Loucy (cell line): ENCODE data around the gene CMTM3.
"Not testable (repeated sequence)": the region's sequence is repeated elsewhere in the genome, so short reads cannot be mapped to it uniquely, and the experiment has no call there.

Source experiments
- H2AFZ ChIP-seq: fragments of 200-600 bp; sonication (generic); 2 replicates; pipeline ENCODE4 v1.6.0; 2016; ENCODE audit warnings: antibody characterized with exemption, mild to moderate bottlenecking, low read length, moderate library complexity
- H3F3A ChIP-seq: fragments of 200-600 bp; 2 replicates; pipeline ENCODE4 v1.6.0; 2016; ENCODE audit warnings: antibody characterized with exemption, low read depth, mild to moderate bottlenecking
- H3K27me3 ChIP-seq: fragments of 200-600 bp; sonication (generic); 2 replicates; pipeline ENCODE4 v1.6.1; 2014; ENCODE audit warnings: low read length, mild to moderate bottlenecking; ENCODE audit not compliant: insufficient read depth, poor library complexity, severe bottlenecking
- H3K36me3 ChIP-seq: fragments of 200-600 bp; sonication (generic); 2 replicates; pipeline ENCODE4 v1.6.1; 2016; ENCODE audit warnings: low read length; ENCODE audit not compliant: insufficient read depth
- H3K4me1 ChIP-seq: fragments of 200-600 bp; sonication (generic); 2 replicates; pipeline ENCODE4 v1.5.1; 2014; ENCODE audit warnings: low read length, mild to moderate bottlenecking; ENCODE audit not compliant: insufficient read depth, poor library complexity, severe bottlenecking
- H3K4me2 ChIP-seq: fragments of 200-600 bp; sonication (generic); 2 replicates; pipeline ENCODE4 v1.6.0; 2014; ENCODE audit warnings: antibody characterized with exemption, low read length, low read depth, mild to moderate bottlenecking; ENCODE audit not compliant: poor library complexity, severe bottlenecking
- H3K4me3 ChIP-seq: fragments of 200-600 bp; sonication (generic); 2 replicates; pipeline ENCODE4 v1.5.1; 2014; ENCODE audit warnings: low read length, mild to moderate bottlenecking, mixed read lengths; ENCODE audit not compliant: poor library complexity, severe bottlenecking
- H3K79me2 ChIP-seq: fragments of 200-600 bp; sonication (generic); 2 replicates; pipeline ENCODE4 v1.6.1; 2014; ENCODE audit warnings: low read length; ENCODE audit not compliant: insufficient read depth
- H3K9ac ChIP-seq: fragments of 200-600 bp; sonication (generic); 2 replicates; pipeline ENCODE4 v1.6.0; 2014; ENCODE audit warnings: mild to moderate bottlenecking, low read depth, low read length, moderate library complexity; ENCODE audit not compliant: poor library complexity, severe bottlenecking
- H3K9me2 ChIP-seq: fragments of 200-600 bp; sonication (generic); replicated peaks from 2 replicates; pipeline ENCODE4 v1.6.1; 2016; ENCODE audit warnings: low read depth, low read length, mixed read lengths
- H3K9me3 ChIP-seq: fragments of 200-600 bp; sonication (generic); 2 replicates; pipeline ENCODE4 v1.6.1; 2014; ENCODE audit warnings: mild to moderate bottlenecking, antibody characterized with exemption, low read length, low read depth; ENCODE audit not compliant: insufficient read depth
- H4K20me1 ChIP-seq: fragments of 200-600 bp; sonication (generic); 2 replicates; pipeline ENCODE4 v1.6.0; 2014; ENCODE audit warnings: antibody characterized with exemption, low read length, mild to moderate bottlenecking; ENCODE audit not compliant: insufficient read depth, poor library complexity, severe bottlenecking
- EZH2phosphoT487 ChIP-seq: fragments of 200-600 bp; IDR thresholded peaks from 2 replicates; pipeline ENCODE4 v1.6.1; 2018; ENCODE audit warnings: antibody characterized with exemption, mild to moderate bottlenecking, moderate library complexity, borderline replicate concordance
- TF ChIP-seq, protein P1 (sequence below): fragments of 200-600 bp; sonication (generic); conservative IDR thresholded peaks from 2 replicates; pipeline ENCODE4 v1.5.1; 2014; ENCODE audit warnings: mild to moderate bottlenecking, antibody characterized with exemption, low read length

The CMTM3 gene

DNA sequence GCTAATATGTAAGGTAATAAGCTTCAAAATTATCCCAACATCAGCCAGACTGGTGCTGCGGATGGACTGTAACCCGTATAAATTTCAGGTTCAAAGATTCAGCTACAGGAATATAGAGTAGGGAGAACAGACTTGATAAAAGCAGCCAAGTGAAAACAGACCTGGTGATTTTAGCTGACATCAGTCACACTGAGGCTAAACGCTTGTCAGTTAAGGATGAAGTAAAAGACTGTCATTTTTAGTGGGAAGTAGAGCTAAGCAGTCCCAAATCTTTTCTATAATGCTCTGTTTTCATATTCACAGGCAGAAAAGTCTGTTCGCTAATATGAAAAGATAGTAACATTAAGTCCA is 56.7 kb downstream of the CMTM3 start:
- Histone ChIP-seq H2AFZ (no peak overlapping the region), H3K4me2 (no peak overlapping the region), H4K20me1 (no peaks in the 10 kb centered on the region), H3K4me3 (no peak overlapping the region), H3K9me3 (no peaks in the 10 kb centered on the region), H3K27me3 (no peaks in the 10 kb centered on the region), H3F3A (no peaks in the 10 kb centered on the region), H3K4me1 (peaks cover 6% of the 10 kb centered on the region), H3K79me2 (no peaks in the 10 kb centered on the region), H3K9me2 (no peaks in the 10 kb centered on the region), H3K9ac (no peak overlapping the region), H3K36me3 (no peaks in the 10 kb centered on the region)
- TF ChIP-seq, protein P1, sequence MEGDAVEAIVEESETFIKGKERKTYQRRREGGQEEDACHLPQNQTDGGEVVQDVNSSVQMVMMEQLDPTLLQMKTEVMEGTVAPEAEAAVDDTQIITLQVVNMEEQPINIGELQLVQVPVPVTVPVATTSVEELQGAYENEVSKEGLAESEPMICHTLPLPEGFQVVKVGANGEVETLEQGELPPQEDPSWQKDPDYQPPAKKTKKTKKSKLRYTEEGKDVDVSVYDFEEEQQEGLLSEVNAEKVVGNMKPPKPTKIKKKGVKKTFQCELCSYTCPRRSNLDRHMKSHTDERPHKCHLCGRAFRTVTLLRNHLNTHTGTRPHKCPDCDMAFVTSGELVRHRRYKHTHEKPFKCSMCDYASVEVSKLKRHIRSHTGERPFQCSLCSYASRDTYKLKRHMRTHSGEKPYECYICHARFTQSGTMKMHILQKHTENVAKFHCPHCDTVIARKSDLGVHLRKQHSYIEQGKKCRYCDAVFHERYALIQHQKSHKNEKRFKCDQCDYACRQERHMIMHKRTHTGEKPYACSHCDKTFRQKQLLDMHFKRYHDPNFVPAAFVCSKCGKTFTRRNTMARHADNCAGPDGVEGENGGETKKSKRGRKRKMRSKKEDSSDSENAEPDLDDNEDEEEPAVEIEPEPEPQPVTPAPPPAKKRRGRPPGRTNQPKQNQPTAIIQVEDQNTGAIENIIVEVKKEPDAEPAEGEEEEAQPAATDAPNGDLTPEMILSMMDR: no peak
- no peak for TF ChIP-seq EZH2phosphoT487

DNA sequence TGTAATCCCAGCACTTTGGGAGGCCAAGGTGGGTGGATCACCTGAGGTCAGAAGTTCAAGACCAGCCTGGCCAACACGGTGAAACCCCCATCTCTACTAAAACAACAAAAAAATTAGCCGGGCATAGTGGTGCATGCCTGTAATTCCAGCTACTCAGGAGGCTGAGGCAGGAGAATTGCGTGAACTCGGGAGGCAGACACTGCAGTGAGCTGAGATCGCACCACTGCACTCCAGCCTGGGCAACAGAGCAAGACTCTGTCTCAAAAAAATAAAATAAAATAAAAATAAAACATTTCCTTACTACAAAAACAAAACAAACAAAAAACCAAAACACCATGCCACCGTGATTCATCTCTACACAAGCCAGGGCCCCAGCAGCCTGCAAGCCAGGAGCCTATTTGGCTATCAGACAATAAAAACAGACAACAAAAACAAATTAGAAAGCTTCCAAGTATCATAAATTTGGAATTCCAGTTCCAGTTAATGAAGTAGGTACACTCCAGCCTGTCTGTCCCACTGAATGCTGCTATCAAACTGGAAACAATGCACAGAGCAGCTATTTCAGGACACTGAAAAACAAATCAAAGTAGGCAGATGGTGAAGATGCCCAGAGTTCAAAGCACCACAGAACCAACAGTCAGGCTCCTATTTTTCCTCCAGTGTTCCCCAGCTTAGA is 57.3 kb downstream of the CMTM3 start:
- not testable (repeated sequence) for H3K4me3 ChIP-seq, H3K4me1 ChIP-seq, H3K27me3 ChIP-seq, H3K36me3 ChIP-seq, H3K9ac ChIP-seq, H4K20me1 ChIP-seq, H3K79me2 ChIP-seq, H2AFZ ChIP-seq, H3K9me3 ChIP-seq, H3F3A ChIP-seq, H3K9me2 ChIP-seq, H3K4me2 ChIP-seq

DNA sequence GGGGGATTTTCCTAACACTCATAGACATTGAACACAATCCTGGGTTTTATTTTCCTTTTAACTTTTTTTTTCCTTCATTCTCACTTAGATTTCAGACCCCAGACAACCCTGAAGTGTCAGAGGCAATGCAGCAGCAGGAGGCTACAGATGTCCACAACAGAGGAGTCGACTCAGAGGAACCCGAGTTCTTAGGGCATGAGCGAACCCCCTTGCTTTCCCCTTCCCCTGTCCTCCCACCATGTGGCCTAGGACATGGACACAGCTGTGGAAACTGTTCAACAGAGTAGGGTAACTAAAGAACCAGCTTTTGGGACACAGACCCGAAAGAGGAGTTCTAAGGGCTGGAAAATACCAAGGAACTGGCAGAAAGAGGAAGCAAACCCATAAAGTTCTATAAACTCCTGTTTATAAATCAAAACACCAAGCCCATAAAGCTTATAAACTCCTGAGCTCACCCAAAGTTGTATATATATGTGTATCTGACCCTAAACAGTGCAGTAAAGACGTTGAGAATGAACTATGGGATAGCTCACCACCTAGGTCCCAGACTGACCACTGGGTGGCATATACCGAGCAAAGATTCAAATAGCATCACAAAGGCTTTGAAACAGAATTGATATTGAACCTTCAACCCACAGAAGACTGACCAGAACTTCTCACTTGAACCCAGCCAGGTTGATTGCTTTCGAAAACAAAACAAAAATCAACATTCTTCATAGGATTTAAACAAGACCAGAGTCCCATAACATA is 58.1 kb downstream of the CMTM3 start:
- TF ChIP-seq EZH2phosphoT487: no peak
- TF ChIP-seq, protein P1: peak; percentile 70
- Histone ChIP-seq H3K9me3 (no peaks in the 10 kb centered on the region), H3K9ac (no peak overlapping the region)

More for the DNA sequence above, 58.1 kb downstream of the CMTM3 start:
- no peak overlapping the region for H3K4me3 ChIP-seq
- H3K27me3 ChIP-seq: no peaks in the 10 kb centered on the region
- H3K4me1 ChIP-seq: peaks cover 6% of the 10 kb centered on the region
- no peaks in the 10 kb centered on the region for H3K9me2 ChIP-seq
- no peaks in the 10 kb centered on the region for H3K36me3 ChIP-seq
- H3K79me2 ChIP-seq: no peaks in the 10 kb centered on the region
- 0 out of 2 replicates have a peak overlapping the region, but pooled peaks have one; percentile 53 for H2AFZ ChIP-seq
- H3F3A ChIP-seq: no peaks in the 10 kb centered on the region
- H3K4me2 ChIP-seq: no peak overlapping the region
- H4K20me1 ChIP-seq: no peaks in the 10 kb centered on the region
